GM23338 (cell line): ENCODE data around the gene PTPRF. TPM values are rescaled to one million over a fixed set of nuclear protein-coding genes. Genes with fewer than 3 reads are reported as not detected.

Experiments
- ATAC-seq: fragments of 200-7000 bp; cut with Tn5 transposase; 3 replicates; pipeline ENCODE4 v1.9.1; 2020
- DNase-seq: peaks from one replicate; pipeline ENCODE4 v3.0.0-alpha.2; 2015; ENCODE audit warnings: low spot score
- H2AFZ ChIP-seq: fragments of 200-600 bp; sonication (generic); 2 replicates; pipeline ENCODE4 v1.8.0; 2016; ENCODE audit warnings: antibody characterized with exemption, mild to moderate bottlenecking, moderate library complexity
- H3F3A ChIP-seq: fragments of 200-600 bp; sonication (generic); replicated peaks from 2 replicates; pipeline ENCODE4 v1.8.0; 2017; ENCODE audit warnings: antibody characterized with exemption, mixed run types, low read depth
- H3K27ac ChIP-seq: fragments of 200-600 bp; sonication (generic); 2 replicates; pipeline ENCODE4 v1.6.1; 2016; ENCODE audit warnings: low read depth
- H3K27me3 ChIP-seq: fragments of 200-600 bp; sonication (generic); 2 replicates; pipeline ENCODE4 v1.8.0; 2016; ENCODE audit warnings: mild to moderate bottlenecking, mixed run types, moderate library complexity; ENCODE audit not compliant: insufficient read depth
- H3K36me3 ChIP-seq: fragments of 200-600 bp; sonication (generic); 2 replicates; pipeline ENCODE4 v1.8.0; 2016; ENCODE audit warnings: mild to moderate bottlenecking; ENCODE audit not compliant: insufficient read depth
- H3K4me1 ChIP-seq: fragments of 200-600 bp; sonication (generic); 2 replicates; pipeline ENCODE4 v1.8.0; 2016; ENCODE audit warnings: mild to moderate bottlenecking, moderate library complexity; ENCODE audit not compliant: insufficient read depth
- H3K4me2 ChIP-seq: fragments of 200-600 bp; sonication (generic); 2 replicates; pipeline ENCODE4 v1.7.1; 2017; ENCODE audit warnings: mixed run types
- H3K4me3 ChIP-seq: fragments of 200-600 bp; sonication (generic); 2 replicates; pipeline ENCODE4 v1.6.1; 2016; ENCODE audit warnings: mixed run types
- H3K79me2 ChIP-seq: fragments of 200-600 bp; sonication (generic); replicated peaks from 2 replicates; pipeline ENCODE4 v1.8.0; 2017; ENCODE audit warnings: mild to moderate bottlenecking; ENCODE audit not compliant: insufficient read depth
- H3K9me2 ChIP-seq: fragments of 200-600 bp; sonication (generic); 2 replicates; pipeline ENCODE4 v1.8.0; 2017; ENCODE audit not compliant: insufficient read depth
- H4K20me1 ChIP-seq: fragments of 200-600 bp; sonication (generic); replicated peaks from 2 replicates; pipeline ENCODE4 v1.8.0; 2017; ENCODE audit warnings: mild to moderate bottlenecking; ENCODE audit not compliant: insufficient read depth
- H3K27ac Mint-ChIP-seq: 2 replicates; pipeline ENCODE4 v1.8.0; 2020; ENCODE audit warnings: inconsistent platforms, mild to moderate bottlenecking, moderate library complexity, mixed read lengths
- H3K27me3 Mint-ChIP-seq: 3 replicates; pipeline ENCODE4 v1.8.0; 2022; ENCODE audit warnings: low read depth, mild to moderate bottlenecking, moderate library complexity, mixed read lengths, inconsistent platforms; ENCODE audit not compliant: insufficient read depth, poor library complexity
- H3K36me3 Mint-ChIP-seq: 3 replicates; pipeline ENCODE4 v1.8.0; 2021; ENCODE audit warnings: low read depth, mild to moderate bottlenecking, inconsistent platforms, moderate library complexity, mixed read lengths
- H3K4me1 Mint-ChIP-seq: 3 replicates; pipeline ENCODE4 v1.8.0; 2020; ENCODE audit warnings: mild to moderate bottlenecking, inconsistent platforms, mixed read lengths
- H3K4me3 Mint-ChIP-seq: 3 replicates; pipeline ENCODE4 v1.8.0; 2021; ENCODE audit warnings: moderate library complexity, mild to moderate bottlenecking, inconsistent platforms, mixed read lengths
- H3K9me3 Mint-ChIP-seq: 3 replicates; pipeline ENCODE4 v1.8.0; 2020; ENCODE audit warnings: moderate library complexity, mild to moderate bottlenecking, inconsistent platforms, mixed read lengths
- CREB1 ChIP-seq: fragments of 250-450 bp; sonication (Bioruptor Pico); IDR thresholded peaks from 2 replicates; pipeline ENCODE4 v1.5.0; 2020; ENCODE audit warnings: low read depth, mild to moderate bottlenecking, moderate library complexity
- JUNB ChIP-seq: IDR thresholded peaks from one replicate; pipeline ENCODE4 v1.6.1; 2016; ENCODE audit warnings: antibody characterized with exemption; ENCODE audit not compliant: unreplicated experiment
- STAT1 ChIP-seq: IDR thresholded peaks from one replicate; pipeline ENCODE4 v1.6.1; 2016; ENCODE audit warnings: antibody characterized with exemption; ENCODE audit not compliant: unreplicated experiment
- polyA plus RNA-seq: library from polyadenylated mRNA; unstranded; fragments of >200 nt; fragmentation: Nextera tagmentation; extraction: Ambion mirVana; gene quantifications from 2 replicates; pipeline ENCODE4 v1.2.1, GENCODE V29; 2016
- total RNA-seq: library from RNA; depleted of rRNA; stranded (reverse); fragments of >200 nt; shearing (Covaris generic); gene quantifications from 2 replicates; pipeline ENCODE4 v1.2.3, GENCODE V29; 2014
- TF ChIP-seq, protein P1 (sequence below): IDR thresholded peaks from 2 replicates; pipeline ENCODE4 v1.6.1; 2016; ENCODE audit warnings: antibody characterized with exemption
- TF ChIP-seq, protein P2 (sequence below): fragments of 250-450 bp; sonication (Bioruptor Pico); IDR thresholded peaks from 2 replicates; pipeline ENCODE4 v1.5.0; 2020; ENCODE audit warnings: mild to moderate bottlenecking, moderate library complexity

The PTPRF gene
- total and polyA plus RNA-seq, 2 experiments from 2014 or later = 52.4 to 173 TPM

DNA sequence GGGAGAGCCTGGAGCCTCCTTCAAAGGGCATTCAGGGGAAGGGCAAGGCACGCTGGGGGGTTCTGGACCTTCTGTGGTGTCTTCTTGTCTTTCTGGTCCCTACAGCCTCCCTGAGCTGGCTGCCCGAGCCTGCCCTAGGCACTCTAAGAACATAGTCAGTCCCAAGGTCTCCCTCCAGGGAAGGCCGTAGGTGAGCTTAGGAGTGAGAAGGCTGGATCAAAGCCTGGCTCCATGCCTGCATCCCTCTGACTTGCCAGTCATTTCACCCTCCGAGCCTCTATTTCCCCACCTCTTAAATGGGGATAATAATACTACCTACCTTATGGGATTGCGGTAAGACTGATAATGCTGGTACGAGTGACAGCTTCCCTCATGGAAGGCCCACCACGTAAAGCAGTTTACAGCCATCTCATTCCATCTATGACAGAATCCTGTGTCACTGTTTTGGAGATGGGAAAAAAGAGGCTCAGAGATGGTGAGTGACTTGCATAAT lies 20.8 kb downstream of the PTPRF start:
- ATAC-seq (no peak), DNase-seq (no peak)
- Mint-ChIP-seq H3K27ac (peak overlapping the region; percentile 99), H3K36me3 (peaks cover 60% of the 10 kb centered on the region), H3K9me3 (no peaks in the 10 kb centered on the region; the same call in 2 of the 3 replicates), H3K4me3 (0 out of 3 replicates have a peak overlapping the region, but pooled peaks have one; percentile 67), H3K4me1 (peaks cover 75% of the 10 kb centered on the region), H3K27me3 (peaks cover 17% of the 10 kb centered on the region)
- no peak overlapping the region for H2AFZ ChIP-seq
- H3K79me2 ChIP-seq = peaks cover 50% of the 10 kb centered on the region
- peaks cover 5% of the 10 kb centered on the region for H3K36me3 ChIP-seq
- TF ChIP-seq CREB1 (no peak), STAT1 (no peak), JUNB (no peak)
- TF ChIP-seq, protein P1, sequence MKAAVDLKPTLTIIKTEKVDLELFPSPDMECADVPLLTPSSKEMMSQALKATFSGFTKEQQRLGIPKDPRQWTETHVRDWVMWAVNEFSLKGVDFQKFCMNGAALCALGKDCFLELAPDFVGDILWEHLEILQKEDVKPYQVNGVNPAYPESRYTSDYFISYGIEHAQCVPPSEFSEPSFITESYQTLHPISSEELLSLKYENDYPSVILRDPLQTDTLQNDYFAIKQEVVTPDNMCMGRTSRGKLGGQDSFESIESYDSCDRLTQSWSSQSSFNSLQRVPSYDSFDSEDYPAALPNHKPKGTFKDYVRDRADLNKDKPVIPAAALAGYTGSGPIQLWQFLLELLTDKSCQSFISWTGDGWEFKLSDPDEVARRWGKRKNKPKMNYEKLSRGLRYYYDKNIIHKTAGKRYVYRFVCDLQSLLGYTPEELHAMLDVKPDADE = no peak
- TF ChIP-seq, protein P2, sequence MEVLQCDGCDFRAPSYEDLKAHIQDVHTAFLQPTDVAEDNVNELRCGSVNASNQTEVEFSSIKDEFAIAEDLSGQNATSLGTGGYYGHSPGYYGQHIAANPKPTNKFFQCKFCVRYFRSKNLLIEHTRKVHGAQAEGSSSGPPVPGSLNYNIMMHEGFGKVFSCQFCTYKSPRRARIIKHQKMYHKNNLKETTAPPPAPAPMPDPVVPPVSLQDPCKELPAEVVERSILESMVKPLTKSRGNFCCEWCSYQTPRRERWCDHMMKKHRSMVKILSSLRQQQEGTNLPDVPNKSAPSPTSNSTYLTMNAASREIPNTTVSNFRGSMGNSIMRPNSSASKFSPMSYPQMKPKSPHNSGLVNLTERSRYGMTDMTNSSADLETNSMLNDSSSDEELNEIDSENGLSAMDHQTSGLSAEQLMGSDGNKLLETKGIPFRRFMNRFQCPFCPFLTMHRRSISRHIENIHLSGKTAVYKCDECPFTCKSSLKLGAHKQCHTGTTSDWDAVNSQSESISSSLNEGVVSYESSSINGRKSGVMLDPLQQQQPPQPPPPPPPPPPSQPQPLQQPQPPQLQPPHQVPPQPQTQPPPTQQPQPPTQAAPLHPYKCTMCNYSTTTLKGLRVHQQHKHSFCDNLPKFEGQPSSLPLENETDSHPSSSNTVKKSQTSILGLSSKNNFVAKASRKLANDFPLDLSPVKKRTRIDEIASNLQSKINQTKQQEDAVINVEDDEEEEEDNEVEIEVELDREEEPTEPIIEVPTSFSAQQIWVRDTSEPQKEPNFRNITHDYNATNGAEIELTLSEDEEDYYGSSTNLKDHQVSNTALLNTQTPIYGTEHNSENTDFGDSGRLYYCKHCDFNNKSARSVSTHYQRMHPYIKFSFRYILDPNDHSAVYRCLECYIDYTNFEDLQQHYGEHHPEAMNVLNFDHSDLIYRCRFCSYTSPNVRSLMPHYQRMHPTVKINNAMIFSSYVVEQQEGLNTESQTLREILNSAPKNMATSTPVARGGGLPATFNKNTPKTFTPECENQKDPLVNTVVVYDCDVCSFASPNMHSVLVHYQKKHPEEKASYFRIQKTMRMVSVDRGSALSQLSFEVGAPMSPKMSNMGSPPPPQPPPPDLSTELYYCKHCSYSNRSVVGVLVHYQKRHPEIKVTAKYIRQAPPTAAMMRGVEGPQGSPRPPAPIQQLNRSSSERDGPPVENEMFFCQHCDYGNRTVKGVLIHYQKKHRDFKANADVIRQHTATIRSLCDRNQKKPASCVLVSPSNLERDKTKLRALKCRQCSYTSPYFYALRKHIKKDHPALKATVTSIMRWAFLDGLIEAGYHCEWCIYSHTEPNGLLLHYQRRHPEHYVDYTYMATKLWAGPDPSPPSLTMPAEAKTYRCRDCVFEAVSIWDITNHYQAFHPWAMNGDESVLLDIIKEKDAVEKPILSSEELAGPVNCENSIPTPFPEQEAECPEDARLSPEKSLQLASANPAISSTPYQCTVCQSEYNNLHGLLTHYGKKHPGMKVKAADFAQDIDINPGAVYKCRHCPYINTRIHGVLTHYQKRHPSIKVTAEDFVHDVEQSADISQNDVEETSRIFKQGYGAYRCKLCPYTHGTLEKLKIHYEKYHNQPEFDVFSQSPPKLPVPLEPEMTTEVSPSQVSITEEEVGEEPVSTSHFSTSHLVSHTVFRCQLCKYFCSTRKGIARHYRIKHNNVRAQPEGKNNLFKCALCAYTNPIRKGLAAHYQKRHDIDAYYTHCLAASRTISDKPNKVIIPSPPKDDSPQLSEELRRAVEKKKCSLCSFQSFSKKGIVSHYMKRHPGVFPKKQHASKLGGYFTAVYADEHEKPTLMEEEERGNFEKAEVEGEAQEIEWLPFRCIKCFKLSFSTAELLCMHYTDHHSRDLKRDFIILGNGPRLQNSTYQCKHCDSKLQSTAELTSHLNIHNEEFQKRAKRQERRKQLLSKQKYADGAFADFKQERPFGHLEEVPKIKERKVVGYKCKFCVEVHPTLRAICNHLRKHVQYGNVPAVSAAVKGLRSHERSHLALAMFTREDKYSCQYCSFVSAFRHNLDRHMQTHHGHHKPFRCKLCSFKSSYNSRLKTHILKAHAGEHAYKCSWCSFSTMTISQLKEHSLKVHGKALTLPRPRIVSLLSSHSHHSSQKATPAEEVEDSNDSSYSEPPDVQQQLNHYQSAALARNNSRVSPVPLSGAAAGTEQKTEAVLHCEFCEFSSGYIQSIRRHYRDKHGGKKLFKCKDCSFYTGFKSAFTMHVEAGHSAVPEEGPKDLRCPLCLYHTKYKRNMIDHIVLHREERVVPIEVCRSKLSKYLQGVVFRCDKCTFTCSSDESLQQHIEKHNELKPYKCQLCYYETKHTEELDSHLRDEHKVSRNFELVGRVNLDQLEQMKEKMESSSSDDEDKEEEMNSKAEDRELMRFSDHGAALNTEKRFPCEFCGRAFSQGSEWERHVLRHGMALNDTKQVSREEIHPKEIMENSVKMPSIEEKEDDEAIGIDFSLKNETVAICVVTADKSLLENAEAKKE (CRISPR knock-in tag) = no peak
- H3K4me2 ChIP-seq = peak overlapping the region; percentile 81
- peaks cover 6% of the 10 kb centered on the region; the same call in 1 of the 2 replicates for H4K20me1 ChIP-seq
- no peaks in the 10 kb centered on the region for H3K27me3 ChIP-seq
- H3K4me1 ChIP-seq = peaks cover 54% of the 10 kb centered on the region
- H3K9me2 ChIP-seq = no peaks in the 10 kb centered on the region
- H3K27ac ChIP-seq = peak overlapping the region; percentile 98; the same call in 1 of the 2 replicates
- peaks cover 13% of the 10 kb centered on the region for H3F3A ChIP-seq
- H3K4me3 ChIP-seq = peak overlapping the region; percentile 56; the same call in 1 of the 2 replicates
